Fibroblast of lung (primary cell): ENCODE results near the gene RGS14.

ENCODE experiments used
- CTCF ChIP-seq, 2 donors: IDR thresholded peaks in 1 of 2; conservative IDR thresholded peaks in 1 of 2; 1 replicate in 1 of 2; 2 replicates in 1 of 2; pipeline ENCODE4 v1.5.1; 2011 to 2012; ENCODE audit warnings: low read length in 2 of 2, control low read depth in 1 of 2, inconsistent platforms in 1 of 2, low read depth in 1 of 2, mild to moderate bottlenecking in 1 of 2
- EZH2 ChIP-seq: IDR thresholded peaks from 2 replicates; pipeline ENCODE4 v1.5.1; 2012; ENCODE audit warnings: low read length, control low read depth, mild to moderate bottlenecking; ENCODE audit errors: missing control alignments

- TF ChIP-seq CTCF (conservative IDR thresholded peaks at IDR 0.05 in 1 of 2, IDR thresholded peaks at IDR 0.05 in 1 of 2; ENCODE audit: low read depth in 1 of 2, low read length in 2 of 2) (no peak), EZH2 (no peak)
These were observed 3.9 kb downstream of the RGS14 start for GRCh38 chr5:177361418-177362291.
